Large intestine (tissue), 3 donors: ENCODE measurements around the gene TANK. TPM values are rescaled to one million over a fixed set of nuclear protein-coding genes. Genes with fewer than 3 reads are reported as not detected.

Source experiments
- DNase-seq, 2 donors: peaks; one replicate each; pipeline versions ENCODE4 v3.0.0 to v3.0.0-alpha.2; 2013
- H3K27ac ChIP-seq: one replicate; pipeline ENCODE4 v1.5.1; 2013; ENCODE audit warnings: low read length
- H3K27me3 ChIP-seq: 2 replicates; pipeline ENCODE4 v1.6.1; 2013; ENCODE audit warnings: low read length; ENCODE audit not compliant: control insufficient read depth, insufficient read depth
- H3K36me3 ChIP-seq: 2 replicates; pipeline ENCODE4 v1.6.1; 2013; ENCODE audit warnings: low read length; ENCODE audit not compliant: control insufficient read depth, insufficient read depth
- H3K4me1 ChIP-seq: one replicate; pipeline ENCODE4 v1.6.1; 2013; ENCODE audit warnings: low read length; ENCODE audit not compliant: control insufficient read depth, insufficient read depth
- H3K4me3 ChIP-seq: one replicate; pipeline ENCODE4 v1.5.1; 2013; ENCODE audit warnings: low read length
- H3K9me3 ChIP-seq: one replicate; pipeline ENCODE4 v1.6.1; 2013; ENCODE audit warnings: mild to moderate bottlenecking, low read depth, low read length, moderate library complexity; ENCODE audit not compliant: control insufficient read depth
- WGBS: methylation state at CpG from one replicate; pipeline ENCODE4 v1.1.5; 2013; ENCODE audit warnings: low lambda C conversion rate; ENCODE audit not compliant: insufficient coverage; 5-methylcytosine and 5-hydroxymethylcytosine counted together
- polyA plus RNA-seq: library from polyadenylated mRNA; unstranded; fragments of 120-200 nt; gene quantifications from one replicate; pipeline ENCODE4 v1.2.1, GENCODE V29; 2013

TANK gene
- polyA plus RNA-seq, 1 donor: 51.1 TPM

GRCh38 chr2:161199912-161200701 lies 39.9 kb downstream of the TANK start:
- Histone ChIP-seq H3K36me3 (peaks cover 25% of the 10 kb centered on the region), H3K27ac (no peak overlapping the region), H3K27me3 (no peaks in the 10 kb centered on the region), H3K4me1 (no peaks in the 10 kb centered on the region), H3K4me3 (no peak overlapping the region), H3K9me3 (no peaks in the 10 kb centered on the region)
- WGBS: 100% methylated on average over 3 of the region's 4 CpGs
- DNase-seq: no peak

- 80% methylated on average over 1 of the region's 3 CpGs for WGBS
- Histone ChIP-seq H3K4me1 (no peaks in the 10 kb centered on the region), H3K4me3 (no peak overlapping the region), H3K9me3 (no peaks in the 10 kb centered on the region), H3K27me3 (no peaks in the 10 kb centered on the region), H3K27ac (no peak overlapping the region), H3K36me3 (peaks cover 11% of the 10 kb centered on the region)
- no peak for DNase-seq
Observed at GRCh38 chr2:161204846-161205245, 44.6 kb downstream of the TANK start.

GRCh38 chr2:161206471-161207032 lies 46.3 kb downstream of the TANK start:
- no peaks in the 10 kb centered on the region for H3K4me1 ChIP-seq
- no peak overlapping the region for H3K27ac ChIP-seq
- 100% methylated on average over 1 of the region's 1 CpG for WGBS
- peaks cover 15% of the 10 kb centered on the region for H3K36me3 ChIP-seq
- H3K27me3 ChIP-seq: no peaks in the 10 kb centered on the region
- no peak overlapping the region for H3K4me3 ChIP-seq
- H3K9me3 ChIP-seq: no peaks in the 10 kb centered on the region
- DNase-seq: no peak

GRCh38 chr2:161207941-161208340 lies 47.7 kb downstream of the TANK start:
- Histone ChIP-seq H3K9me3 (no peaks in the 10 kb centered on the region), H3K4me1 (no peaks in the 10 kb centered on the region), H3K4me3 (no peak overlapping the region), H3K27me3 (no peaks in the 10 kb centered on the region), H3K27ac (no peak overlapping the region), H3K36me3 (peaks cover 20% of the 10 kb centered on the region)
- WGBS: no CpG with 5 or more reads among the region's 1 CpG
- no peak for DNase-seq

GRCh38 chr2:161208527-161209139 lies 48.4 kb downstream of the TANK start:
- DNase-seq: no peak
- Histone ChIP-seq H3K4me1 (no peaks in the 10 kb centered on the region), H3K9me3 (no peaks in the 10 kb centered on the region), H3K4me3 (no peak overlapping the region), H3K27me3 (no peaks in the 10 kb centered on the region), H3K36me3 (peaks cover 20% of the 10 kb centered on the region), H3K27ac (no peak overlapping the region)
- WGBS: 100% methylated on average over 1 of the region's 4 CpGs

GRCh38 chr2:161209902-161210301 lies 49.7 kb downstream of the TANK start:
- Histone ChIP-seq H3K9me3 (no peaks in the 10 kb centered on the region), H3K4me3 (no peak overlapping the region), H3K27me3 (no peaks in the 10 kb centered on the region), H3K36me3 (peaks cover 17% of the 10 kb centered on the region), H3K27ac (no peak overlapping the region), H3K4me1 (no peaks in the 10 kb centered on the region)
- no peak for DNase-seq
- WGBS: 100% methylated on average over 2 of the region's 2 CpGs

- Histone ChIP-seq H3K27ac (no peak overlapping the region), H3K4me3 (no peak overlapping the region), H3K4me1 (no peaks in the 10 kb centered on the region), H3K36me3 (peaks cover 6% of the 10 kb centered on the region), H3K27me3 (no peaks in the 10 kb centered on the region), H3K9me3 (no peaks in the 10 kb centered on the region)
- WGBS: no CpG with 5 or more reads among the region's 3 CpGs
- DNase-seq: no peak
Observed at GRCh38 chr2:161217597-161218185, 57.5 kb downstream of the TANK start.

GRCh38 chr2:161219211-161219610 lies 59.0 kb downstream of the TANK start:
- DNase-seq: no peak
- Histone ChIP-seq H3K36me3 (peaks cover 6% of the 10 kb centered on the region), H3K9me3 (no peaks in the 10 kb centered on the region), H3K4me1 (no peaks in the 10 kb centered on the region), H3K4me3 (no peak overlapping the region), H3K27ac (no peak overlapping the region), H3K27me3 (no peaks in the 10 kb centered on the region)
- 100% methylated on average over 1 of the region's 1 CpG for WGBS

- WGBS: 67% methylated on average over 2 of the region's 3 CpGs
- DNase-seq: peak in 1 of 2 donors; percentile 22
Observed at GRCh38 chr2:161223139-161223732, 63.0 kb downstream of the TANK start.

GRCh38 chr2:161228511-161229240 lies 68.4 kb downstream of the TANK start:
- peaks cover 22% of the 10 kb centered on the region for H3K36me3 ChIP-seq
- no peaks in the 10 kb centered on the region for H3K4me1 ChIP-seq
- no peaks in the 10 kb centered on the region for H3K27me3 ChIP-seq
- H3K9me3 ChIP-seq: no peaks in the 10 kb centered on the region
- no peak overlapping the region for H3K27ac ChIP-seq
- no peak for DNase-seq
- WGBS: 94% methylated on average over 2 of the region's 6 CpGs
- H3K4me3 ChIP-seq: no peak overlapping the region

More at GRCh38 chr2:161223139-161223732, 63.0 kb downstream of the TANK start:
- Histone ChIP-seq H3K4me1 (no peaks in the 10 kb centered on the region), H3K27ac (no peak overlapping the region), H3K36me3 (peaks cover 11% of the 10 kb centered on the region), H3K27me3 (no peaks in the 10 kb centered on the region), H3K4me3 (no peak overlapping the region), H3K9me3 (no peaks in the 10 kb centered on the region)
